ENCODE measurements around the gene IL33.

The IL33 gene

GRCh38 chr9:6304232-6304631, 88.6 kb downstream of the IL33 start:
- no peak for DNase-seq (ENCODE audit: low read depth)

- DNase-seq (ENCODE audit: low read depth): no peak
These were observed 90.5 kb downstream of the IL33 start for GRCh38 chr9:6305954-6306563.
